ENCODE data around the gene THY1.
"Not testable (repeated sequence)": the region's sequence is repeated elsewhere in the genome, so short reads cannot be mapped to it uniquely, and the experiment has no call there.

Gene THY1

DNA sequence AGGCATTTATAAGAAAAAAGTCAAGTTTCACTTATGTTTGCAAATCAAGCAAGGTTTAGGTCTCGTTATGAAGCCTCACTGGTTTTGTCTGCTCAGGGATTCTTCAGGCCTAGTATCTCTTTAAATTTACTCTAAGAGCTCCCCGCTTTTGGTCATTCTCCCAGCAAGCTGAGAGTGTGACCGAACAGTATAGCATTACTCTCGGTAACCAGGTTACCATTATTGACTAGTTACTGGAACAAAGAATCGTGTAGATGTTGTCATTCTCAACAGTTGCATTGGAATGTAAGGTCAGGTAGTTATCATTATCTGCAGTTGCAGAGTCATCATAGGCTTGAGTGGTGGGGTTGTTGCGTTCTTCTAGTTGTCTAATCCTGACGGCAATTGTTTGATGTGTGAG is 31.7 kb downstream of the THY1 start:
- Histone ChIP-seq H3K27me3 (replicated peaks in 2 of 5; ENCODE audit: control insufficient read depth in 4 of 5, insufficient read depth in 5 of 5, low read length in 4 of 5) (peaks cover 0 to 3% (median 0%) of the 10 kb centered on the region in 5 experiments), H3K36me3 (ENCODE audit: control insufficient read depth in 4 of 4, insufficient read depth in 4 of 4, low read length in 3 of 4) (no peaks in the 10 kb centered on the region), H3K27ac (ENCODE audit: insufficient read depth in 1 of 2, low read depth in 1 of 2, low read length in 2 of 2, poor library complexity in 1 of 2, severe bottlenecking in 2 of 2) (no peak overlapping the region), H3K4me1 (ENCODE audit: control extremely low read depth in 1 of 4, control insufficient read depth in 4 of 4, insufficient read depth in 4 of 4, low read length in 3 of 4) (no peaks in the 10 kb centered on the region), H3K4me3 (ENCODE audit: control insufficient read depth in 1 of 7, extremely low read depth in 1 of 7, insufficient read depth in 4 of 7, low read depth in 2 of 7, low read length in 6 of 7) (no peak overlapping the region), H3K9me3 (ENCODE audit: control extremely low read depth in 1 of 5, control insufficient read depth in 4 of 5, insufficient read depth in 2 of 5, low read depth in 1 of 5, low read length in 4 of 5) (no peaks in the 10 kb centered on the region)
- ChIA-PET CTCF (interaction anchor here (0.8 to 2.4 kb wide), 3 partner anchors 10 to 16 kb away, joined by 3 to 7 read pairs (median 3); no protein-coding TSS in a partner anchor), POLR2A (no interaction called here)
- WGBS (ENCODE audit: insufficient coverage): 100% methylated on average over 6 of the region's 7 CpGs
- no peak for DNase-seq

DNA sequence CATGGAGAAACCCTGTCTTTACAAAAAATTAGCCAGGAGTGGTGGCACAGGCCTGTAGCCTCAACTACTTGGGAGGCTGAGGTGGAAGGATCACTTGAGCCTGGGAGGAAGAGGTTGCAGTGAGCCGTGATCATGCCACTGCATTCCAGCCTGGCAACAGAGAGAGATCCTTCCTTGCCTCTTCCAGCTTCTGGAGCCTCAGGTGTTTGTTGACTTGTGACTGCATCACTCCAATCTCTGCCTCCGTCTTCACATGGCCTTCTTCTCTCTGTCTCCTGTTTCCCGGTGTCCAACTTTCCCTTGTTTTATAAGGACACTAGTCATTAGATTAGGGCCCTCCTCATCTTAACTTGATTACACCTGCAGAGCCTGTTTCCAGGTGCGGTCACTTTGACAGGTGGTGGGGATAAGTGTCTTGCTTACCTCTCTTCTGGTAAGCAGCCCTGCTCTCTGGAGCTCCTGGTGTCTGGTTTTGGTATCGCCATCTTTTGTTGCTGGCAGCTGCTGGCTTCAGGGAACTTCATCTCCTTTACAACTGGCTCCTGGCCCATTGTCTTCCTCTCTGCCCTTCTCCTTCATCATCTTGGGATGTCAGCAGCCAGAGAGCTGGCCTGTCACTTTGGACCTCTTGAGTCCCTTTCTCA is 33.2 kb downstream of the THY1 start:
- POLR2A ChIA-PET: no interaction called here
- no peak overlapping the region for H3K4me3 ChIP-seq (ENCODE audit: control insufficient read depth in 1 of 7, extremely low read depth in 1 of 7, insufficient read depth in 4 of 7, low read depth in 2 of 7, low read length in 6 of 7)
- H3K36me3 ChIP-seq (ENCODE audit: control insufficient read depth in 4 of 4, insufficient read depth in 4 of 4, low read length in 3 of 4): no peaks in the 10 kb centered on the region
- peak; percentile 6 to 29 (median 13) for DNase-seq
- CTCF ChIA-PET: interaction anchor here (2.5 kb wide), 1 partner anchor 85 kb away, joined by 9 read pairs; no protein-coding TSS in a partner anchor
- H3K9me3 ChIP-seq (ENCODE audit: control extremely low read depth in 1 of 5, control insufficient read depth in 4 of 5, insufficient read depth in 2 of 5, low read depth in 1 of 5, low read length in 4 of 5): no peaks in the 10 kb centered on the region
- no peak overlapping the region for H3K27ac ChIP-seq (ENCODE audit: insufficient read depth in 1 of 2, low read depth in 1 of 2, low read length in 2 of 2, poor library complexity in 1 of 2, severe bottlenecking in 2 of 2)
- H3K27me3 ChIP-seq (replicated peaks in 2 of 5; ENCODE audit: control insufficient read depth in 4 of 5, insufficient read depth in 5 of 5, low read length in 4 of 5): peaks cover 0 to 7% (median 0%) of the 10 kb centered on the region in 5 experiments
- no peaks in the 10 kb centered on the region for H3K4me1 ChIP-seq (ENCODE audit: control extremely low read depth in 1 of 4, control insufficient read depth in 4 of 4, insufficient read depth in 4 of 4, low read length in 3 of 4)
- WGBS (ENCODE audit: insufficient coverage): 92% methylated on average over 4 of the region's 5 CpGs

DNA sequence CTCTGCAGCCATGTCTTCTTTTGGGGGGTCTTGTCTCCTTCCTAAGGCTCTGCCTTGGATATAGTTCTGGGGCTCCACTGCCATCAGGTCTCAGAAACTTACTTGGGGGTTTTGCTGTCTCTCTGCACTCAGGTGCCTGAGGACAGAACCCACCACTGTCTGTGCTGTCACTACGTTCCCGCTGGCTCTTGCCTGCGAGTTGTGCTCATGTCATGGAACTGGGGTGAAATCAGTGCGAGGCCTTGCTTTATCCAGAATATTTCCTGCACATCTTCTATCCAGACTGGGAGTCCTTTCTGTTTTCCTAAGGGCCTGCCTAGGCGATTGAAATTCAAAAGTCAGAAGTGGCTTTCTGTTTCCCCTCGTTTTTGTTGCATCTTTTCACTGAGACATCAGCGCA is 34.9 kb downstream of the THY1 start:
- CTCF ChIA-PET: interaction anchor here (0.6 to 2.9 kb wide), 3 partner anchors 12 to 87 kb away, joined by 3 to 14 read pairs (median 9); no protein-coding TSS in a partner anchor
- 86% methylated on average over 7 of the region's 7 CpGs for WGBS (ENCODE audit: insufficient coverage)
- Histone ChIP-seq H3K36me3 (ENCODE audit: control insufficient read depth in 4 of 4, insufficient read depth in 4 of 4, low read length in 3 of 4) (no peaks in the 10 kb centered on the region), H3K9me3 (ENCODE audit: control extremely low read depth in 1 of 5, control insufficient read depth in 4 of 5, insufficient read depth in 2 of 5, low read depth in 1 of 5, low read length in 4 of 5) (no peaks in the 10 kb centered on the region), H3K27ac (ENCODE audit: insufficient read depth in 1 of 2, low read depth in 1 of 2, low read length in 2 of 2, poor library complexity in 1 of 2, severe bottlenecking in 2 of 2) (no peak overlapping the region), H3K4me3 (ENCODE audit: control insufficient read depth in 1 of 7, extremely low read depth in 1 of 7, insufficient read depth in 4 of 7, low read depth in 2 of 7, low read length in 6 of 7) (no peak overlapping the region), H3K4me1 (ENCODE audit: control extremely low read depth in 1 of 4, control insufficient read depth in 4 of 4, insufficient read depth in 4 of 4, low read length in 3 of 4) (no peaks in the 10 kb centered on the region), H3K27me3 (replicated peaks in 2 of 5; ENCODE audit: control insufficient read depth in 4 of 5, insufficient read depth in 5 of 5, low read length in 4 of 5) (peaks cover 2 to 12% (median 5%) of the 10 kb centered on the region in 5 experiments)
- no peak for DNase-seq
- POLR2A ChIA-PET: no interaction called here

DNA sequence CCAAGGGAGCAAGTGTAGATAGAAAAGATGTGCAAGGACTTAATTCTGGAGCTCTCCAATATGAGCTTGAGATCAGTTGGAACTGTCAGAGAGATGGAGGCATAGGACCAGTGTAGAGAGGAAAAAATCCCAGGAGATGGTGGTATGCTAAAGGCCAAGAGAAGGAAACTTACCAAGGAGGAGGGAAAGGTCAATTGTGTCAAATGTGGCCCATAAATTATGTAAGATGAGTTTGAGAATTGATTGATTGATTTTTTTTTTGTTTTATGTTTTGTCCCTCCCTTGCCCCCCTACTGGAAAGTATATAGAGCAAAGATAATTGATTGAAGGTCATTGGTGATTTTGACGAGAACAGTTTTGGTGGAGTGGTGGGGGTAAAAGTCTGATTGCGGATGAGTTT is 38.6 kb downstream of the THY1 start:
- H3K4me1 ChIP-seq (ENCODE audit: control extremely low read depth in 1 of 4, control insufficient read depth in 4 of 4, insufficient read depth in 4 of 4, low read length in 3 of 4): peaks cover 0 to 18% (median 16%) of the 10 kb centered on the region in 4 experiments
- DNase-seq: no peak
- H3K27me3 ChIP-seq (replicated peaks in 2 of 5; ENCODE audit: control insufficient read depth in 4 of 5, insufficient read depth in 5 of 5, low read length in 4 of 5): peaks cover 2 to 14% (median 6%) of the 10 kb centered on the region in 5 experiments
- 100% methylated on average over 2 of the region's 2 CpGs for WGBS (ENCODE audit: insufficient coverage)
- H3K4me3 ChIP-seq (ENCODE audit: control insufficient read depth in 1 of 7, extremely low read depth in 1 of 7, insufficient read depth in 4 of 7, low read depth in 2 of 7, low read length in 6 of 7): no peak overlapping the region
- H3K36me3 ChIP-seq (ENCODE audit: control insufficient read depth in 4 of 4, insufficient read depth in 4 of 4, low read length in 3 of 4): no peaks in the 10 kb centered on the region
- H3K9me3 ChIP-seq (ENCODE audit: control extremely low read depth in 1 of 5, control insufficient read depth in 4 of 5, insufficient read depth in 2 of 5, low read depth in 1 of 5, low read length in 4 of 5): no peaks in the 10 kb centered on the region
- H3K27ac ChIP-seq (ENCODE audit: insufficient read depth in 1 of 2, low read depth in 1 of 2, low read length in 2 of 2, poor library complexity in 1 of 2, severe bottlenecking in 2 of 2): no peak overlapping the region
- ChIA-PET POLR2A (no interaction called here), CTCF (interaction anchor here (1.0 to 8.0 kb wide), 5 partner anchors 9 to 91 kb away, joined by 3 to 51 read pairs (median 4); no protein-coding TSS in a partner anchor)

DNA sequence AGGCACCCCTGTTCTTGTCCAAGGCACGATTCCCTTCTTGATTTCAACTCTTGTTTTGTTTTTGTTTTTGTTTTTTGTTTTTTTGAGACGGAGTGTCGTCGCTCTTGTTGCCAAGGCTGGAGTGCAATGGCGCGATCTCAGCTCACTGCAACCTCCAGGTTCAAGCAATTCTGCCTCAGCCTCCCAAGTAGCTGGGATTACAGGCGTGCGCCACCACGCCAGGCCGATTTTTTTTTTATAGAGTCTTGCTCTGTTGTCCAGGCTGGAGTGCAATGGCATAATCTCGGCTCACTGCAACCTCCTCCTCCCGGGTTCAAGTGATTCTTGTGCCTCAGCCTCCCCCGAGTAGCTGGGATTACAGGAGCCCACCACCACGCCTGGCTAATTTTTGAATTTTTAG is 40.5 kb downstream of the THY1 start:
- H3K4me3 ChIP-seq (ENCODE audit: control insufficient read depth in 1 of 7, extremely low read depth in 1 of 7, insufficient read depth in 4 of 7, low read depth in 2 of 7, low read length in 6 of 7): not testable (repeated sequence)
- CTCF ChIA-PET: interaction anchor here (0.6 to 13.9 kb wide), 8 partner anchors 8 to 92 kb away, joined by 3 to 132 read pairs (median 6); no protein-coding TSS in a partner anchor

DNA sequence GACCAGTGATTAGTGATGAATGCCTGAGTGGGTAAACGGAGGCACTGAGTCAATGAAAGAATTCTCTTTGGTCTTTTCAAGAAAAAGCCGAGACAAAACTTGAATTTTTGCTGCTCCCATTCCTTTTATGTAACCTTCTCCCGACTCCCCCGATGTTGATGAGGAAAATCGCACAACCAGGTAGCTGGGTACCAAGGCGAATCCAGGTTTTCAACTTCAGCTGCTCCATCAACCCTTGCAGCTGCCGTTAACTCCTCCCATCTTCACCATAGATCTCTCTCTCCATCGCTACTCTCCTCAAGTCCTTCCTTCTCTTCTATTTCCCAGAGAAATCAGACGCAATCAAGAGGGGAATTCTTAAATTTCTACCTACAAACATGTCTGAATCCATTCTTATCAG is 40.9 kb downstream of the THY1 start:
- ChIA-PET CTCF (interaction anchor here (0.6 to 13.9 kb wide), 5 partner anchors 13 to 93 kb away, joined by 3 to 132 read pairs (median 7); no protein-coding TSS in a partner anchor), POLR2A (interaction anchor here (0.6 kb wide), 1 partner anchor 1404 kb away, joined by 3 read pairs; no protein-coding TSS in a partner anchor)
- WGBS (ENCODE audit: insufficient coverage): 4% methylated on average over 8 of the region's 9 CpGs
- DNase-seq: peak in 2 of 3 donors; percentile 8 to 17
- H3K36me3 ChIP-seq (ENCODE audit: control insufficient read depth in 4 of 4, insufficient read depth in 4 of 4, low read length in 3 of 4): no peaks in the 10 kb centered on the region
- peak overlapping the region; percentile 54 to 80 for H3K27ac ChIP-seq (ENCODE audit: insufficient read depth in 1 of 2, low read depth in 1 of 2, low read length in 2 of 2, poor library complexity in 1 of 2, severe bottlenecking in 2 of 2)
- H3K27me3 ChIP-seq (replicated peaks in 2 of 5; ENCODE audit: control insufficient read depth in 4 of 5, insufficient read depth in 5 of 5, low read length in 4 of 5): peaks cover 2 to 14% (median 6%) of the 10 kb centered on the region in 5 experiments
- H3K4me1 ChIP-seq (ENCODE audit: control extremely low read depth in 1 of 4, control insufficient read depth in 4 of 4, insufficient read depth in 4 of 4, low read length in 3 of 4): peaks cover 0 to 18% (median 16%) of the 10 kb centered on the region in 4 experiments
- H3K9me3 ChIP-seq (ENCODE audit: control extremely low read depth in 1 of 5, control insufficient read depth in 4 of 5, insufficient read depth in 2 of 5, low read depth in 1 of 5, low read length in 4 of 5): no peaks in the 10 kb centered on the region
- H3K4me3 ChIP-seq (ENCODE audit: control insufficient read depth in 1 of 7, extremely low read depth in 1 of 7, insufficient read depth in 4 of 7, low read depth in 2 of 7, low read length in 6 of 7): peak overlapping the region in 6 of 7 experiments; percentile 53 to 84 (median 72)

More for the DNA sequence above, 40.5 kb downstream of the THY1 start:
- DNase-seq; H3K27ac ChIP-seq (ENCODE audit: insufficient read depth in 1 of 2, low read depth in 1 of 2, low read length in 2 of 2, poor library complexity in 1 of 2, severe bottlenecking in 2 of 2); H3K36me3 ChIP-seq (ENCODE audit: control insufficient read depth in 4 of 4, insufficient read depth in 4 of 4, low read length in 3 of 4); H3K9me3 ChIP-seq (ENCODE audit: control extremely low read depth in 1 of 5, control insufficient read depth in 4 of 5, insufficient read depth in 2 of 5, low read depth in 1 of 5, low read length in 4 of 5): not testable (repeated sequence)
- WGBS (ENCODE audit: insufficient coverage): 95% methylated on average over 13 of the region's 14 CpGs
- Histone ChIP-seq H3K27me3 (replicated peaks in 2 of 5; ENCODE audit: control insufficient read depth in 4 of 5, insufficient read depth in 5 of 5, low read length in 4 of 5) (peaks cover 2 to 14% (median 6%) of the 10 kb centered on the region in 5 experiments), H3K4me1 (ENCODE audit: control extremely low read depth in 1 of 4, control insufficient read depth in 4 of 4, insufficient read depth in 4 of 4, low read length in 3 of 4) (peaks cover 0 to 18% (median 16%) of the 10 kb centered on the region in 4 experiments)
- POLR2A ChIA-PET: interaction anchor here (0.6 kb wide), 1 partner anchor 1403 kb away, joined by 3 read pairs; no protein-coding TSS in a partner anchor

All from common myeloid progenitor, CD34-positive (primary cell).